Measurements from ENCODE around the gene CYLD. TPM values are rescaled to one million over a fixed set of nuclear protein-coding genes. Genes with fewer than 3 reads are reported as not detected.

Gene CYLD
- total and polyA plus RNA-seq, 4 donors, result 15.3 to 90.5 (median 26.0) TPM

GRCh38 chr16:50735629-50736122 lies 6.2 kb upstream of the CYLD start:
- DNase-seq (no peak), ATAC-seq (ENCODE audit: insufficient read depth, low FRiP score) (no peak)
- peaks cover 0 to 18% (median 2%) of the 10 kb centered on the region in 5 donors for H3K4me1 ChIP-seq (ENCODE audit: control insufficient read depth in 5 of 5, insufficient read depth in 5 of 5, low read length in 5 of 5)
- 53 to 66% methylated on average over 7 of the region's 7 CpGs for WGBS, 2 donors
- H3K9me3 ChIP-seq (ENCODE audit: control insufficient read depth in 4 of 4, insufficient read depth in 3 of 4, low read length in 3 of 4), result no peaks in the 10 kb centered on the region
- TF ChIP-seq, protein P1, sequence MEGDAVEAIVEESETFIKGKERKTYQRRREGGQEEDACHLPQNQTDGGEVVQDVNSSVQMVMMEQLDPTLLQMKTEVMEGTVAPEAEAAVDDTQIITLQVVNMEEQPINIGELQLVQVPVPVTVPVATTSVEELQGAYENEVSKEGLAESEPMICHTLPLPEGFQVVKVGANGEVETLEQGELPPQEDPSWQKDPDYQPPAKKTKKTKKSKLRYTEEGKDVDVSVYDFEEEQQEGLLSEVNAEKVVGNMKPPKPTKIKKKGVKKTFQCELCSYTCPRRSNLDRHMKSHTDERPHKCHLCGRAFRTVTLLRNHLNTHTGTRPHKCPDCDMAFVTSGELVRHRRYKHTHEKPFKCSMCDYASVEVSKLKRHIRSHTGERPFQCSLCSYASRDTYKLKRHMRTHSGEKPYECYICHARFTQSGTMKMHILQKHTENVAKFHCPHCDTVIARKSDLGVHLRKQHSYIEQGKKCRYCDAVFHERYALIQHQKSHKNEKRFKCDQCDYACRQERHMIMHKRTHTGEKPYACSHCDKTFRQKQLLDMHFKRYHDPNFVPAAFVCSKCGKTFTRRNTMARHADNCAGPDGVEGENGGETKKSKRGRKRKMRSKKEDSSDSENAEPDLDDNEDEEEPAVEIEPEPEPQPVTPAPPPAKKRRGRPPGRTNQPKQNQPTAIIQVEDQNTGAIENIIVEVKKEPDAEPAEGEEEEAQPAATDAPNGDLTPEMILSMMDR (IDR thresholded peaks at IDR 0.05; ENCODE audit: control extremely low read depth, extremely low read depth), result no peak
- no peaks in the 10 kb centered on the region for H3K27me3 ChIP-seq (ENCODE audit: control insufficient read depth in 3 of 3, insufficient read depth in 3 of 3, low read length in 2 of 3)
- no peak overlapping the region for H3K9ac ChIP-seq (ENCODE audit: insufficient read depth in 1 of 2, low read length in 2 of 2)
- H3K27ac ChIP-seq (ENCODE audit: low read depth in 1 of 2, low read length in 1 of 2), result no peak overlapping the region
- H3K36me3 ChIP-seq (ENCODE audit: control insufficient read depth in 4 of 4, insufficient read depth in 4 of 4, low read length in 4 of 4), result no peaks in the 10 kb centered on the region
- H3K4me3 ChIP-seq, result no peak overlapping the region

- Histone ChIP-seq H3K36me3 (ENCODE audit: control insufficient read depth in 4 of 4, insufficient read depth in 4 of 4, low read length in 4 of 4) (no peaks in the 10 kb centered on the region), H3K4me3 (no peak overlapping the region), H3K4me1 (ENCODE audit: control insufficient read depth in 5 of 5, insufficient read depth in 5 of 5, low read length in 5 of 5) (peaks cover 0 to 24% (median 2%) of the 10 kb centered on the region in 5 donors), H3K27me3 (ENCODE audit: control insufficient read depth in 3 of 3, insufficient read depth in 3 of 3, low read length in 2 of 3) (no peaks in the 10 kb centered on the region), H3K9me3 (ENCODE audit: control insufficient read depth in 4 of 4, insufficient read depth in 3 of 4, low read length in 3 of 4) (no peaks in the 10 kb centered on the region), H3K9ac (ENCODE audit: insufficient read depth in 1 of 2, low read length in 2 of 2) (no peak overlapping the region), H3K27ac (ENCODE audit: low read depth in 1 of 2, low read length in 1 of 2) (no peak overlapping the region)
- DNase-seq (no peak), ATAC-seq (ENCODE audit: insufficient read depth, low FRiP score) (no peak)
- WGBS, 2 donors, result 77 to 86% methylated on average over 9 of the region's 9 CpGs
- TF ChIP-seq, protein P1 (IDR thresholded peaks at IDR 0.05; ENCODE audit: control extremely low read depth, extremely low read depth), result no peak
Observed at GRCh38 chr16:50736448-50736847, 5.4 kb upstream of the CYLD start.

- H3K9me3 ChIP-seq (ENCODE audit: control insufficient read depth in 4 of 4, insufficient read depth in 3 of 4, low read length in 3 of 4), result no peaks in the 10 kb centered on the region
- ATAC-seq (ENCODE audit: insufficient read depth, low FRiP score) (no peak), DNase-seq (no peak)
- TF ChIP-seq, protein P1 (IDR thresholded peaks at IDR 0.05; ENCODE audit: control extremely low read depth, extremely low read depth), result no peak
- no peaks in the 10 kb centered on the region for H3K36me3 ChIP-seq (ENCODE audit: control insufficient read depth in 4 of 4, insufficient read depth in 4 of 4, low read length in 4 of 4)
- WGBS, 2 donors, result 94 to 100% methylated on average over 1 of the region's 1 CpG
- H3K27ac ChIP-seq (ENCODE audit: low read depth in 1 of 2, low read length in 1 of 2), result no peak overlapping the region
- H3K4me3 ChIP-seq, result no peak overlapping the region
- peaks cover 0 to 16% (median 2%) of the 10 kb centered on the region in 5 donors for H3K4me1 ChIP-seq (ENCODE audit: control insufficient read depth in 5 of 5, insufficient read depth in 5 of 5, low read length in 5 of 5)
- H3K27me3 ChIP-seq (ENCODE audit: control insufficient read depth in 3 of 3, insufficient read depth in 3 of 3, low read length in 2 of 3), result no peaks in the 10 kb centered on the region
- no peak overlapping the region for H3K9ac ChIP-seq (ENCODE audit: insufficient read depth in 1 of 2, low read length in 2 of 2)
Observed at GRCh38 chr16:50737420-50737959, 4.4 kb upstream of the CYLD start.

DNA sequence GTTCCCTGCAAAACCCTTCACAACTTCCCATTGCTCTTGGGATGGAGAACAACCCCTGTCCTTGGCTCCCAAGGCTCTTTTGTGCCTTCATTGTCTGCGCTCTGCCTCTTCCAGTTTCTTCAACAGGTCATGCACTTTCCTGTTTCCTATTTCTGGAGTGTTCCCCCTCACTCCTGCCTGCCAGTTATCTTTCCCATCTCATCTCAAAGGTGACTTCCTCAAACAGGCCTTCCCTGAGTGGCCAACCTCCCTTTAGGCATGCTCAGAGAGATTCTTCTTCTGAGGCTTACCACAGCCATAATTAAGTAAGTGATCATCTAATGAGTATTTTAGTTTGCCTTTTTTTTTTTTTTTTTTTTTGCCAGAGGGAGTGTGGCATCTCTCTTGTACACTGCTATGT lies 2.9 kb upstream of the CYLD start:
- Histone ChIP-seq H3K27me3 (ENCODE audit: control insufficient read depth in 3 of 3, insufficient read depth in 3 of 3, low read length in 2 of 3) (no peaks in the 10 kb centered on the region), H3K27ac (ENCODE audit: low read depth in 1 of 2, low read length in 1 of 2) (no peak overlapping the region), H3K9me3 (ENCODE audit: control insufficient read depth in 4 of 4, insufficient read depth in 3 of 4, low read length in 3 of 4) (no peaks in the 10 kb centered on the region), H3K4me1 (ENCODE audit: control insufficient read depth in 5 of 5, insufficient read depth in 5 of 5, low read length in 5 of 5) (peaks cover 2 to 14% (median 4%) of the 10 kb centered on the region in 5 donors), H3K4me3 (no peak overlapping the region), H3K9ac (ENCODE audit: insufficient read depth in 1 of 2, low read length in 2 of 2) (no peak overlapping the region), H3K36me3 (ENCODE audit: control insufficient read depth in 4 of 4, insufficient read depth in 4 of 4, low read length in 4 of 4) (no peaks in the 10 kb centered on the region)
- TF ChIP-seq, protein P1 (IDR thresholded peaks at IDR 0.05; ENCODE audit: control extremely low read depth, extremely low read depth), result no peak
- no peak for DNase-seq
- no peak for ATAC-seq (ENCODE audit: insufficient read depth, low FRiP score)
- 92 to 94% methylated on average over 1 of the region's 1 CpG for whole genome bisulfite sequencing, 2 donors

Measured in lung (tissue), 12 donors.